Astrocyte of the spinal cord (primary cell): ENCODE measurements around the gene UGT1A7.

Source experiments
- DNase-seq: peaks from one replicate; pipeline ENCODE4 v3.0.0; 2011; ENCODE audit warnings: low read depth, low spot score
- H3K4me3 ChIP-seq: 2 replicates; pipeline ENCODE4 v1.5.1; 2011; ENCODE audit warnings: low read depth, mild to moderate bottlenecking, low read length, moderate library complexity
- CTCF ChIP-seq: IDR thresholded peaks from 2 replicates; pipeline ENCODE4 v1.5.1; 2012; ENCODE audit warnings: low read depth, mild to moderate bottlenecking, low read length, inconsistent platforms
- in situ Hi-C: cut with HindIII; loops from 2 replicates; pipeline ENCODE4 v1.10.0; 2017; ENCODE audit warnings: low sequenced_read_pairs

Gene UGT1A7

GRCh38 chr2:233773854-233774253 lies 92.2 kb downstream of the UGT1A7 start:
- no peak for TF ChIP-seq CTCF
- no peak overlapping the region for H3K4me3 ChIP-seq
- no peak for DNase-seq
- in situ Hi-C loops = no loop called here

- in situ Hi-C loops = no loop called here
- no peak for DNase-seq
- no peak overlapping the region for H3K4me3 ChIP-seq
- no peak for TF ChIP-seq CTCF
These were observed 93.7 kb downstream of the UGT1A7 start for GRCh38 chr2:233775414-233775813.

- no peak for DNase-seq
- in situ Hi-C loops = no loop called here
- H3K4me3 ChIP-seq = no peak within 1 kb of the TSS
- no peak for TF ChIP-seq CTCF
These were observed 96.3 kb downstream of the UGT1A7 start, which contains the start of gene MROH2A for GRCh38 chr2:233778030-233778429. MROH2A (plus strand) TSS chr2:233778330; CDS start chr2:233779359, 1,029 bp downstream.

GRCh38 chr2:233779722-233780121 lies 98.0 kb downstream of the UGT1A7 start:
- DNase-seq = no peak
- in situ Hi-C loops = no loop called here
- no peak overlapping the region for H3K4me3 ChIP-seq
- no peak for TF ChIP-seq CTCF

- in situ Hi-C loops = no loop called here
- TF ChIP-seq CTCF = no peak
- no peak overlapping the region for H3K4me3 ChIP-seq
- no peak for DNase-seq
These were observed 99.1 kb downstream of the UGT1A7 start for GRCh38 chr2:233780771-233781170.

- no peak for DNase-seq
- H3K4me3 ChIP-seq = no peak overlapping the region
- in situ Hi-C loops = no loop called here
- TF ChIP-seq CTCF = no peak
These were observed 107.9 kb downstream of the UGT1A7 start for GRCh38 chr2:233789554-233789953.

GRCh38 chr2:233791151-233791882 lies 109.6 kb downstream of the UGT1A7 start:
- no peak for DNase-seq
- in situ Hi-C loops = no loop called here
- TF ChIP-seq CTCF = no peak
- H3K4me3 ChIP-seq = no peak overlapping the region
